ENCODE results near the gene RBPMS2.

The RBPMS2 gene

DNA sequence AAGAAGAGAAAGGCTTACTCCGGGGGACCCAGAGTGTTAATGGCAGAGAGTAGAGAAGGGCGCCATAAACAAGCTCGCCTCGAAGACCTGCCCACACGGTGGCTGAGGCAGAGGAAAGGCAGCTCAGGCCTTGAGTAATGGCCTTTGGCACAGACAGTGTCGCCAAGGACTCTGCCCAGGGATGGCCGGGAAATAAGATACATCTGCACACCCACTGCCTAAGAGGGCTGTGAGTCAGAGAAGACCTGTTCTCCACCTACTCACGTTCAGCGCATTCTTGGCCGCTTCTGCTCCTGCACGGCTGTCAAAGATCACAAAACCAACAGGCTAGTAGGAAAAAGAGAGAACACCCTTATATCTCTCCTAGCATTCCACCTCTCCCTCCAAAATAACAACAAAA, 26.2 kb downstream of the RBPMS2 start:
- DNase-seq (ENCODE audit: low spot score), result no peak
- in situ Hi-C loops (cut with MboI; ENCODE audit: low pct_unique_long_range_greater_than_20kb, low sequenced_read_pairs, unreplicated experiment), result no loop called here
- TF ChIP-seq, protein P1, sequence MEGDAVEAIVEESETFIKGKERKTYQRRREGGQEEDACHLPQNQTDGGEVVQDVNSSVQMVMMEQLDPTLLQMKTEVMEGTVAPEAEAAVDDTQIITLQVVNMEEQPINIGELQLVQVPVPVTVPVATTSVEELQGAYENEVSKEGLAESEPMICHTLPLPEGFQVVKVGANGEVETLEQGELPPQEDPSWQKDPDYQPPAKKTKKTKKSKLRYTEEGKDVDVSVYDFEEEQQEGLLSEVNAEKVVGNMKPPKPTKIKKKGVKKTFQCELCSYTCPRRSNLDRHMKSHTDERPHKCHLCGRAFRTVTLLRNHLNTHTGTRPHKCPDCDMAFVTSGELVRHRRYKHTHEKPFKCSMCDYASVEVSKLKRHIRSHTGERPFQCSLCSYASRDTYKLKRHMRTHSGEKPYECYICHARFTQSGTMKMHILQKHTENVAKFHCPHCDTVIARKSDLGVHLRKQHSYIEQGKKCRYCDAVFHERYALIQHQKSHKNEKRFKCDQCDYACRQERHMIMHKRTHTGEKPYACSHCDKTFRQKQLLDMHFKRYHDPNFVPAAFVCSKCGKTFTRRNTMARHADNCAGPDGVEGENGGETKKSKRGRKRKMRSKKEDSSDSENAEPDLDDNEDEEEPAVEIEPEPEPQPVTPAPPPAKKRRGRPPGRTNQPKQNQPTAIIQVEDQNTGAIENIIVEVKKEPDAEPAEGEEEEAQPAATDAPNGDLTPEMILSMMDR (IDR thresholded peaks at IDR 0.05; ENCODE audit: extremely low read depth, insufficient read depth, missing control alignments), result no peak

DNA sequence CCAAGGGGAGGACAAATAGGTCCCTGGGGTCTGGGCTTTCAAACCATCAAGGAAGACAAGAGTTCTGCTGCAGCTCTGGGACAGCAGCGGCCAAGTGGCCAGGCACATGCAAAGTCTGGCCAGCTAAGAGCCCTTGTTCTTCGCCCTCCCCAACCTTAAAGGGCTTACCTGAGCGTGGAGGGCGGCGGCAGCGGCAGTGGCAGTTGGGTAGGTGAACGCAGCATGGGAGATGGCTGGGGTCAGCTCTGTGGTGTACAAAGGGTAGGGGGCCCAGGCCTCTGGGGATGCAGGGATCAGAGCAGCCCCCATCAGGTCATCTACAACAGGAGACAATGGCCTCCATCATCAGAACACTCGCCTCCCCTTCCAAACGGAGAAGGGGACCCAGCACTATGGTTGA, 27.1 kb downstream of the RBPMS2 start:
- TF ChIP-seq, protein P1 (IDR thresholded peaks at IDR 0.05; ENCODE audit: extremely low read depth, insufficient read depth, missing control alignments), result no peak
- DNase-seq (ENCODE audit: low spot score), result no peak
- in situ Hi-C loops (cut with MboI; ENCODE audit: low pct_unique_long_range_greater_than_20kb, low sequenced_read_pairs, unreplicated experiment), result no loop called here

DNA sequence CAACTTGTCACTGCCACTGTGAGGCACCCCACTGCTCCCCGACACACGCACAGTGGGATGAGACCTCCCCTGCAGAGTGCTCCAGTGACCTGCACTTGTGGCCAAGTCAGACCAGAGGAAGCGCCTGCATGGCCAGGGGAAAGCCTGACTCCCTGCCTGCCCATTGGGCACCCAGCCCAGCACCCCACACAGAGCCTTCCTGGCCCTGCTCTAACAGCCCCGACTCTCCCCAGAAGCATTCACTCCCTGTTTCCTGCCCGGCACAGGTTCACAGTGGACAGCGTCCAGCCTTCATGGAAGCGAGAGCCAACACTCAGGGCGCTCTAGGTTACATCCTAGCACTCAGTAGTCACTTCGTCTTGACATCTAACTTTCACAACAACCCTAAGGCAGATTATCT, 27.8 kb downstream of the RBPMS2 start:
- no peak for DNase-seq (ENCODE audit: low spot score)
- in situ Hi-C loops (cut with MboI; ENCODE audit: low pct_unique_long_range_greater_than_20kb, low sequenced_read_pairs, unreplicated experiment), result no loop called here
- TF ChIP-seq, protein P1 (IDR thresholded peaks at IDR 0.05; ENCODE audit: extremely low read depth, insufficient read depth, missing control alignments), result no peak

DNA sequence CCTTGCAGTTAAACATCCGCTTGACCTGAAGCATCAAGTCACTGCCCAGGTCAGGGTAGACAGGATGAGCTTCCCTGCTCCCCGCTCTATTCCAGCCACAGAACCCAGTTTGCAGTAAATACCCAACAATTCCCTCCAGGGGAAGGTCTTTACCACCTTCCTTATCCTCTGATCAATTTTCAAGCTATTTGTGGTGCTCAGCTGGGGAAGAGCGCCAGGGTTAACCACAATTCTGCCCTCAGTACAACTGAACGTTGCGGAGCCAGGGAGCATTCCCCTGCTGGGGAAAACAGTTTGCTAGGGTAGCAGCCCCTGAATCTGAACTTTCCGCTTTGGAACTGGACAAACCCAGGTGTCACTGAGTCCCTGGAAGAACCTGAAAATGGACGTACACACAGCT, 28.5 kb downstream of the RBPMS2 start:
- TF ChIP-seq, protein P1 (IDR thresholded peaks at IDR 0.05; ENCODE audit: extremely low read depth, insufficient read depth, missing control alignments), result no peak
- no peak for DNase-seq (ENCODE audit: low spot score)
- in situ Hi-C loops (cut with MboI; ENCODE audit: low pct_unique_long_range_greater_than_20kb, low sequenced_read_pairs, unreplicated experiment), result no loop called here

DNA sequence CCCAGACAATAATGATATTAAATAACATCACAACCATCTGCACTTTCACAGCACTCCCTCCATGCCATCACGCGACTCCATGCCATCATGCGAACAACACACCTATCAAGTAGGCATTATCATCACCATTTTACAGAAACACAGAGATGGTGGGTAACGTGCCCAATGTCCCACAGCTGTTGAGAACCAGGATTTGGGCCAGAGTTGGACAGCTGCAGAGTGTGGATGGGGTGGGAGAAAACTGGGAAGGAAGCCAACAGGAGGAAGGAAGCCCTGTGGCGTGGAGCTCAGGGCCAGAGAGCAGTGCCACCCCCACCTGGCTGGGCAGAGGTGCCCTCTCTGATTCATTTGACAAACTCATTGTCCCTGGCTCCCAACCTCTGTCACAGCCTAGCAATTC, 29.0 kb downstream of the RBPMS2 start:
- in situ Hi-C loops (cut with MboI; ENCODE audit: low pct_unique_long_range_greater_than_20kb, low sequenced_read_pairs, unreplicated experiment), result no loop called here
- no peak for DNase-seq (ENCODE audit: low spot score)
- TF ChIP-seq, protein P1 (IDR thresholded peaks at IDR 0.05; ENCODE audit: extremely low read depth, insufficient read depth, missing control alignments), result no peak

DNA sequence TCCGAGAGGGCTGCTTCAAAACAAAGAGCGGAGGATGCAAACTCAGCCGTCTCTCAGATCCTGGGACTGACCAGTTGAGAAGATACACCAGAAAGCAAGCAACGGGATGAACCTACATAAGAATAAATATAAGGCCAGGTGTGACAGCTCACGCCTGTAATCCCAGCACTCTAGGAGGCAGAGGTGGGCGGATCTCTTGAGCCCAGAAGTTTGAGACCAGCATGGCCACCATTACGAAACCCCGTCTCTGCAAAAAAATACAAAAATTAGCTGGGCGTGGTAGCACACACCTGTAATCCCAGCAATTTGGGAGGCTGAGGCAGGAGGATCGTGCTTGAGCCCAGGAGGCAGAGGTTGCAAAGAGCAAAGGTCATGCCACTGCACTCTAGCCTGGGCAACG, 31.7 kb downstream of the RBPMS2 start:
- TF ChIP-seq, protein P1 (IDR thresholded peaks at IDR 0.05; ENCODE audit: extremely low read depth, insufficient read depth, missing control alignments), result no peak
- in situ Hi-C loops (cut with MboI; ENCODE audit: low pct_unique_long_range_greater_than_20kb, low sequenced_read_pairs, unreplicated experiment), result no loop called here
- DNase-seq (ENCODE audit: low spot score), result no peak

DNA sequence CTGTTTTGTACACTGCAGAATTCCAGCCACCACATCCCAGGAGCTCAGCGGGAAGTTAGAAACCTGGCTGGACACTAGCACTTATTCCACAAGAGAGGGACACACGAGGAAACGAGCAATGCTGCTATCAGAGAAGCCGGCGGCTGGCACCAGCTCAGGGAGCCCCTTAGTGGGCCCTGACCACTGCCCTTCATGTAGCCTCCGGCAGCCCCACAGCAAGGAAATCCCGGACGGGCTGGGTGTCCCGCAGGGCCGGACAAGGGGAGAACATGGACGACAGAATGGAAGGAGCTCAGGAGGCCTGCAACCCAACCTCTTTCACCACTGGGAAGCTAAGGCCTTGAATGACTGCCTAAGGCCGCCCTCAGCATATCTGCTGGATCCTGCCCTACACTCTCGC, 32.5 kb downstream of the RBPMS2 start:
- in situ Hi-C loops (cut with MboI; ENCODE audit: low pct_unique_long_range_greater_than_20kb, low sequenced_read_pairs, unreplicated experiment), result no loop called here
- TF ChIP-seq, protein P1 (IDR thresholded peaks at IDR 0.05; ENCODE audit: extremely low read depth, insufficient read depth, missing control alignments), result no peak
- no peak for DNase-seq (ENCODE audit: low spot score)
